Keratinocyte (primary cell): ENCODE data around the gene RUNX1. TPM values are rescaled to one million over a fixed set of nuclear protein-coding genes. Genes with fewer than 3 reads are reported as not detected.
"Not testable (repeated sequence)": the region's sequence is repeated elsewhere in the genome, so short reads cannot be mapped to it uniquely, and the experiment has no call there.

ENCODE experiments used
- DNase-seq: peaks from one replicate; pipeline ENCODE4 v3.0.0-alpha.2; 2011; ENCODE audit warnings: low read depth, missing footprints, low spot score
- FAIRE-seq: peaks from 2 replicates; lab custom pipeline; 2011; peaks lifted over from hg19 to GRCh38; lab: Jason Lieb, UNC
- H2AFZ ChIP-seq: 2 replicates; pipeline ENCODE4 v1.6.0; 2012; ENCODE audit warnings: low read length, control low read depth, inconsistent platforms; ENCODE audit not compliant: control insufficient read depth
- H3K27ac ChIP-seq: 2 replicates; pipeline ENCODE4 v1.5.1; 2011; ENCODE audit warnings: low read length; ENCODE audit not compliant: control insufficient read depth, insufficient read depth
- H3K27me3 ChIP-seq: 3 replicates; pipeline ENCODE4 v1.6.0; 2011; ENCODE audit warnings: low read length; ENCODE audit not compliant: control insufficient read depth, insufficient read depth; ENCODE audit errors: extremely low read depth
- H3K36me3 ChIP-seq, 2 experiments: 2 replicates in 1 of 2; 3 replicates in 1 of 2; pipeline ENCODE4 v1.5.1; 2011; ENCODE audit warnings: low read length in 2 of 2, mild to moderate bottlenecking in 1 of 2; ENCODE audit not compliant: control insufficient read depth in 2 of 2, insufficient read depth in 2 of 2; ENCODE audit errors: extremely low read depth in 1 of 2
- H3K4me1 ChIP-seq: 3 replicates; pipeline ENCODE4 v1.5.1; 2011; ENCODE audit warnings: low read length; ENCODE audit not compliant: control insufficient read depth, insufficient read depth; ENCODE audit errors: extremely low read depth
- H3K4me2 ChIP-seq: 3 replicates; pipeline ENCODE4 v1.6.0; 2011; ENCODE audit warnings: low read depth, low read length; ENCODE audit not compliant: control insufficient read depth, insufficient read depth; ENCODE audit errors: extremely low read depth
- H3K4me3 ChIP-seq, 3 experiments: fragments of 200-600 bp in 1 of 3; sonication (generic) in 1 of 3; 2 replicates in 2 of 3; 3 replicates in 1 of 3; pipeline ENCODE4 v1.5.1; 2011 to 2016; ENCODE audit warnings: low read length in 3 of 3, mild to moderate bottlenecking in 3 of 3, control low read depth in 2 of 3, inconsistent platforms in 1 of 3, low read depth in 1 of 3, mixed read lengths in 1 of 3, mixed run types in 1 of 3, moderate library complexity in 1 of 3; ENCODE audit not compliant: control insufficient read depth in 2 of 3, insufficient read depth in 2 of 3; ENCODE audit errors: extremely low read depth in 1 of 3
- H3K79me2 ChIP-seq: 2 replicates; pipeline ENCODE4 v1.6.0; 2012; ENCODE audit warnings: low read length; ENCODE audit not compliant: control insufficient read depth, insufficient read depth
- H3K9ac ChIP-seq: 3 replicates; pipeline ENCODE4 v1.6.0; 2011; ENCODE audit warnings: low read length; ENCODE audit not compliant: control insufficient read depth, insufficient read depth; ENCODE audit errors: extremely low read depth
- H3K9me1 ChIP-seq: 3 replicates; pipeline ENCODE4 v1.6.0; 2011; ENCODE audit warnings: low read length; ENCODE audit not compliant: control insufficient read depth, insufficient read depth; ENCODE audit errors: extremely low read depth
- H3K9me3 ChIP-seq: 2 replicates; pipeline ENCODE4 v1.5.1; 2012; ENCODE audit warnings: low read depth, low read length; ENCODE audit not compliant: control insufficient read depth
- H4K20me1 ChIP-seq: 3 replicates; pipeline ENCODE4 v1.6.0; 2011; ENCODE audit warnings: low read length; ENCODE audit not compliant: control insufficient read depth, insufficient read depth; ENCODE audit errors: extremely low read depth
- EZH2 ChIP-seq: IDR thresholded peaks from one replicate; pipeline ENCODE4 v1.6.1; 2012; ENCODE audit warnings: inconsistent platforms, mild to moderate bottlenecking, low read length, moderate library complexity
- dilution Hi-C: fragments of 300-500 bp; cut with MboI; formaldehyde crosslinking; loops from one replicate; pipeline ENCODE4 v1.7.0; 2020; ENCODE audit warnings: low sequenced_read_pairs; ENCODE audit not compliant: extremely low pct_ligation_motif_present
- polyA plus RNA-seq, 5 experiments: library from polyadenylated mRNA; depleted of rRNA in 3 of 5; stranded (reverse) in 3 of 5; stranded (forward) in 1 of 5; unstranded in 1 of 5; fragments of >200 nt; gene quantifications; 1 replicate in 1 of 5; 2 replicates in 3 of 5; 3 replicates in 1 of 5; pipeline versions ENCODE4 v1.2.1 to v1.2.3, GENCODE V29; 2011 to 2012; ENCODE audit warnings: missing spikeins in 2 of 5, low read depth in 1 of 5, low replicate concordance in 1 of 5
- TF ChIP-seq, protein P1 (sequence below), 3 experiments: IDR thresholded peaks in 1 of 3; conservative IDR thresholded peaks in 1 of 3; optimal IDR thresholded peaks in 1 of 3; 2 replicates in 2 of 3; 3 replicates in 1 of 3; pipeline versions ENCODE3 to v1.5.1; 2011; ENCODE audit warnings: low read length in 3 of 3, mild to moderate bottlenecking in 3 of 3, moderate library complexity in 2 of 3, control low read depth in 1 of 3, inconsistent platforms in 1 of 3; ENCODE audit not compliant: insufficient read depth in 2 of 3; ENCODE audit errors: extremely low read depth in 1 of 3

RUNX1 gene
- polyA plus RNA-seq, 1 donor (not counting 4 experiments of a cell fraction or from before 2014, with no cell fraction given): 44.9 TPM

DNA sequence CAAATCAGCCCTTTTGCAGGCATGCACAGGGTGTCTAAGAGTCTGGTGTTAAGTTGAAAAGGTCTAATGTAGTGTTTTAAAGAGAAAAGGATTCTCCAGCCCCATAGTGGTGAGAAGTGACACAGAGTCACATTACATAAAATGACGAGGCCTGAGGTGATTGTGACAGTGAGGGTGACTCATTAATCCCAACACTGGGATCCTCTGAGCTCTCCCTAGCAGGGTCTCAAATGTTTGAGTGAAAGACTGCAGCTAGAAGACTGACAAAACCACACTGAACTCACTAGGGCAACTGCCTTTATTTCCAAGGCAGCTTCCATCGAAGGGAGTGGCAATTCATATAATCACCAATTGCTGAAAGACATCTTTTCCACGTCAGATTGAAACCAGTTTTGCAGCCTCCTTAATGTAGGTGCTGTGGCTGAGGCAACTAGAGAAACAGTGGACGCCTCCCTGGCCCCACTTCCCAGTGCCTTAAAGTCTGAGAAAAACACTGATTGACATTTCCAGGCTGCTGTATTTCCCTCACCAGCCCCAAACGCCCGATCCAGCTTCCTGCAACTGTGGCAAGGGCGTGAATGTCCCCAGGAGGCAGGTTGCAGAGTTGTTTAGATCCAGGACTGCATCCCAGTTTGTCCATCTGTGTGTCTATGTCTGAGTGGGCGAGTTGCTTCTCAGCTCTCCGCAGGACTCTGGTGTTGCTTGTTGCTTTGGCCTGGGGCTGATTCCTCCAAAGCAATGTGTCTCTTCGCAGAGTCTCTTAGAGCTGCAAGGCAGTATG is 81.4 kb downstream of the RUNX1 start:
- no peak overlapping the region for H3K4me2 ChIP-seq
- dilution Hi-C loops: no loop called here
- DNase-seq (no peak), FAIRE-seq (no peak)
- no peak for TF ChIP-seq EZH2
- TF ChIP-seq, protein P1, sequence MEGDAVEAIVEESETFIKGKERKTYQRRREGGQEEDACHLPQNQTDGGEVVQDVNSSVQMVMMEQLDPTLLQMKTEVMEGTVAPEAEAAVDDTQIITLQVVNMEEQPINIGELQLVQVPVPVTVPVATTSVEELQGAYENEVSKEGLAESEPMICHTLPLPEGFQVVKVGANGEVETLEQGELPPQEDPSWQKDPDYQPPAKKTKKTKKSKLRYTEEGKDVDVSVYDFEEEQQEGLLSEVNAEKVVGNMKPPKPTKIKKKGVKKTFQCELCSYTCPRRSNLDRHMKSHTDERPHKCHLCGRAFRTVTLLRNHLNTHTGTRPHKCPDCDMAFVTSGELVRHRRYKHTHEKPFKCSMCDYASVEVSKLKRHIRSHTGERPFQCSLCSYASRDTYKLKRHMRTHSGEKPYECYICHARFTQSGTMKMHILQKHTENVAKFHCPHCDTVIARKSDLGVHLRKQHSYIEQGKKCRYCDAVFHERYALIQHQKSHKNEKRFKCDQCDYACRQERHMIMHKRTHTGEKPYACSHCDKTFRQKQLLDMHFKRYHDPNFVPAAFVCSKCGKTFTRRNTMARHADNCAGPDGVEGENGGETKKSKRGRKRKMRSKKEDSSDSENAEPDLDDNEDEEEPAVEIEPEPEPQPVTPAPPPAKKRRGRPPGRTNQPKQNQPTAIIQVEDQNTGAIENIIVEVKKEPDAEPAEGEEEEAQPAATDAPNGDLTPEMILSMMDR (optimal IDR thresholded peaks at IDR 0.05 in 1 of 3, IDR thresholded peaks at IDR 0.05 in 1 of 3, conservative IDR thresholded peaks at IDR 0.05 in 1 of 3; ENCODE audit: extremely low read depth in 1 of 3, insufficient read depth in 2 of 3, low read length in 3 of 3): no peak
- no peaks in the 10 kb centered on the region for H4K20me1 ChIP-seq
- no peaks in the 10 kb centered on the region for H3K27me3 ChIP-seq
- no peaks in the 10 kb centered on the region for H3K79me2 ChIP-seq
- no peak overlapping the region for H3K27ac ChIP-seq
- H2AFZ ChIP-seq: no peak overlapping the region
- peaks cover 5% of the 10 kb centered on the region for H3K4me1 ChIP-seq
- H3K4me3 ChIP-seq: no peak overlapping the region
- H3K9ac ChIP-seq: no peak overlapping the region
- no peaks in the 10 kb centered on the region for H3K36me3 ChIP-seq
- no peaks in the 10 kb centered on the region for H3K9me3 ChIP-seq
- no peaks in the 10 kb centered on the region for H3K9me1 ChIP-seq

DNA sequence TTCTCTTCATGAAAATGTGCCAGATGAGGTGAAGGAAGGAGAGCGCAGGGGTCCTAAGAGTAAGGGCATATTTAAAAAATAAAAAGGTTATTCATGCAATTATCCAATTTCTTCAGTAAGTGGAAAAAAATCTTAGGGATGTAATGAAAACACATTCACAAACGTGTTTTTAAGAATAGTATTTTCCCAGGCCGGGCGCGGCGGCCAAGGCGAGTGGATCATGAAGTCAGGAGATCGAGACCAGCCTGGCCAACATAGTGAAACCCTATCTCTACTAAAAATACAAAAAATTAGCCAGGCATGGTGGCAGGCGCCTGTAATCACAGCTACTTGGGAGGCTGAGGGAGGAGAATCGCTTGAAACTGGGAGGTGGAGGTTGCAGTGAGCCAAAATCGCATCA is 82.2 kb downstream of the RUNX1 start:
- H3K36me3 ChIP-seq, H3K27me3 ChIP-seq, dilution Hi-C loops, H3K4me3 ChIP-seq, FAIRE-seq, H3K4me2 ChIP-seq, H3K4me1 ChIP-seq, H3K9me1 ChIP-seq, DNase-seq, H3K27ac ChIP-seq, H3K79me2 ChIP-seq, H3K9ac ChIP-seq, H2AFZ ChIP-seq, H3K9me3 ChIP-seq, H4K20me1 ChIP-seq: not testable (repeated sequence)
